H1 (cell line): ENCODE results near the gene OR5K3. TPM values are rescaled to one million over a fixed set of nuclear protein-coding genes. Genes with fewer than 3 reads are reported as not detected.

Experiments used
- CTCF ChIA-PET: fragments of 300-600 bp; sonication (Branson Sonifier 250); formaldehyde crosslinking; loops from one replicate; lab custom pipeline; 2021; ENCODE audit not compliant: partially characterized antibody; lab: Charles Lee
- POLR2A ChIA-PET: fragments of 300-600 bp; sonication (Branson Sonifier 250); formaldehyde crosslinking; loops from one replicate; lab custom pipeline; 2021; ENCODE audit warnings: inconsistent platforms; ENCODE audit not compliant: partially characterized antibody; lab: Charles Lee
- DNase-seq, 2 experiments: peaks; one replicate each; pipeline versions ENCODE4 v3.0.0 to v3.0.0-alpha.2; 2010 to 2022; ENCODE audit warnings: low spot score in 2 of 2, low read depth in 1 of 2, mixed read lengths in 1 of 2
- FAIRE-seq: peaks from 2 replicates; lab custom pipeline; 2011; peaks lifted over from hg19 to GRCh38; lab: Jason Lieb, UNC
- H2AFZ ChIP-seq: 2 replicates; pipeline ENCODE4 v1.8.1; 2012; ENCODE audit warnings: low read length, inconsistent platforms
- H2AK5ac ChIP-seq: 2 replicates; pipeline ENCODE4 v1.6.1; 2013; ENCODE audit warnings: low read depth, low read length
- H2BK120ac ChIP-seq: replicated peaks from 2 replicates; pipeline ENCODE3; 2013; ENCODE audit warnings: low read depth, low read length, inconsistent platforms
- H2BK12ac ChIP-seq: 2 replicates; pipeline ENCODE4 v1.6.1; 2013; ENCODE audit warnings: low read depth, low read length
- H2BK15ac ChIP-seq: 2 replicates; pipeline ENCODE4 v1.6.1; 2013; ENCODE audit warnings: low read length
- H2BK20ac ChIP-seq: 2 replicates; pipeline ENCODE4 v1.6.1; 2013; ENCODE audit warnings: low read length
- H2BK5ac ChIP-seq: 2 replicates; pipeline ENCODE4 v1.6.1; 2013; ENCODE audit warnings: low read depth, low read length
- H3K14ac ChIP-seq: 2 replicates; pipeline ENCODE4 v1.6.1; 2013; ENCODE audit warnings: inconsistent platforms; ENCODE audit not compliant: insufficient read length
- H3K18ac ChIP-seq: 2 replicates; pipeline ENCODE4 v1.6.1; 2013; ENCODE audit warnings: low read length; ENCODE audit errors: extremely low read depth
- H3K23ac ChIP-seq: 2 replicates; pipeline ENCODE4 v1.6.1; 2013; ENCODE audit warnings: inconsistent platforms; ENCODE audit not compliant: insufficient read length
- H3K23me2 ChIP-seq: 2 replicates; pipeline ENCODE4 v1.6.1; 2013; ENCODE audit warnings: low read depth, low read length
- H3K27ac ChIP-seq: 2 replicates; pipeline ENCODE4 v1.6.1; 2011; ENCODE audit warnings: low read depth, low read length, inconsistent platforms
- H3K27me3 ChIP-seq, 4 experiments: replicated peaks in 1 of 4; 1 replicate in 1 of 4; 2 replicates in 3 of 4; pipeline versions ENCODE4 v1.6.1 to v1.8.1; 2011 to 2013; ENCODE audit warnings: low read length in 3 of 4, mild to moderate bottlenecking in 3 of 4, inconsistent platforms in 2 of 4, mixed read lengths in 2 of 4, moderate library complexity in 1 of 4; ENCODE audit not compliant: control insufficient read depth in 3 of 4, insufficient read depth in 3 of 4; ENCODE audit errors: extremely low read depth in 1 of 4
- H3K36me3 ChIP-seq, 4 experiments: 2 replicates each; pipeline versions ENCODE4 v1.6.1 to v1.8.1; 2011 to 2013; ENCODE audit warnings: mild to moderate bottlenecking in 4 of 4, low read length in 3 of 4, moderate library complexity in 2 of 4, control low read depth in 1 of 4, inconsistent platforms in 1 of 4; ENCODE audit not compliant: insufficient read depth in 4 of 4, control insufficient read depth in 2 of 4
- H3K4ac ChIP-seq: replicated peaks from 2 replicates; pipeline ENCODE3; 2013; ENCODE audit warnings: low read length, low read depth, mixed read lengths, inconsistent platforms; ENCODE audit not compliant: insufficient read length
- H3K4me1 ChIP-seq, 4 experiments: replicated peaks in 1 of 4; 1 replicate in 1 of 4; 2 replicates in 3 of 4; pipeline versions ENCODE4 v1.6.1 to v1.8.1; 2011 to 2013; ENCODE audit warnings: low read length in 3 of 4, inconsistent platforms in 2 of 4, mixed read lengths in 1 of 4; ENCODE audit not compliant: insufficient read depth in 4 of 4, control insufficient read depth in 3 of 4
- H3K4me2 ChIP-seq, 2 experiments: 2 replicates each; pipeline versions ENCODE4 v1.6.1 to v1.8.1; 2011 to 2013; ENCODE audit warnings: low read depth in 2 of 2, low read length in 2 of 2, control low read depth in 1 of 2, inconsistent platforms in 1 of 2, mild to moderate bottlenecking in 1 of 2; ENCODE audit not compliant: insufficient read depth in 1 of 2
- H3K4me3 ChIP-seq, 4 experiments: fragments of 200-600, 300-600 bp in 1 of 4; sonication (generic), shearing (Covaris generic), sonication (Bioruptor Twin) in 1 of 4; 2 replicates each; pipeline versions ENCODE4 v1.5.1 to v1.8.1; 2011 to 2016; ENCODE audit warnings: low read length in 4 of 4, low read depth in 3 of 4, control low read depth in 2 of 4, inconsistent platforms in 2 of 4, mild to moderate bottlenecking in 2 of 4, mixed read lengths in 1 of 4, moderate library complexity in 1 of 4; ENCODE audit not compliant: insufficient read depth in 2 of 4; ENCODE audit errors: extremely low read depth in 1 of 4
- H3K56ac ChIP-seq: replicated peaks from 2 replicates; pipeline ENCODE3; 2013; ENCODE audit warnings: low read depth, mild to moderate bottlenecking, mixed read lengths, low read length, inconsistent platforms; ENCODE audit not compliant: insufficient read length
- H3K79me1 ChIP-seq: 2 replicates; pipeline ENCODE4 v1.6.1; 2013; ENCODE audit warnings: low read depth, low read length, control low read depth
- H3K79me2 ChIP-seq, 2 experiments: 2 replicates each; pipeline versions ENCODE4 v1.6.1 to v1.8.1; 2012 to 2013; ENCODE audit warnings: low read length in 2 of 2, mild to moderate bottlenecking in 2 of 2, inconsistent platforms in 1 of 2; ENCODE audit not compliant: insufficient read depth in 2 of 2, control insufficient read depth in 1 of 2
- H3K9ac ChIP-seq, 4 experiments: replicated peaks in 1 of 4; 1 replicate in 1 of 4; 2 replicates in 3 of 4; pipeline versions ENCODE4 v1.6.1 to v1.8.1; 2011 to 2013; ENCODE audit warnings: low read depth in 3 of 4, low read length in 3 of 4, control low read depth in 2 of 4, mild to moderate bottlenecking in 2 of 4, moderate library complexity in 2 of 4, inconsistent platforms in 1 of 4; ENCODE audit errors: extremely low read depth in 1 of 4
- H3K9me3 ChIP-seq, 2 experiments: 2 replicates each; pipeline versions ENCODE4 v1.6.1 to v1.8.1; 2012 to 2013; ENCODE audit warnings: mild to moderate bottlenecking in 2 of 2, moderate library complexity in 2 of 2, control low read depth in 1 of 2, inconsistent platforms in 1 of 2, low read depth in 1 of 2, low read length in 1 of 2, mixed read lengths in 1 of 2; ENCODE audit not compliant: insufficient read depth in 2 of 2
- H4K20me1 ChIP-seq, 2 experiments: replicated peaks in 1 of 2; 2 replicates each; pipeline versions ENCODE3 to v1.8.1; 2011 to 2013; ENCODE audit warnings: inconsistent platforms in 2 of 2, low read length in 2 of 2, mild to moderate bottlenecking in 1 of 2; ENCODE audit not compliant: insufficient read depth in 2 of 2, control insufficient read depth in 1 of 2
- H4K5ac ChIP-seq: 2 replicates; pipeline ENCODE4 v1.6.1; 2013; ENCODE audit warnings: low read length, low read depth, mixed read lengths, inconsistent platforms; ENCODE audit not compliant: insufficient read length
- H4K8ac ChIP-seq: 2 replicates; pipeline ENCODE4 v1.8.0; 2013; ENCODE audit warnings: mild to moderate bottlenecking, moderate library complexity, low read length, inconsistent platforms; ENCODE audit not compliant: insufficient read depth; ENCODE audit errors: extremely low read depth
- H4K91ac ChIP-seq: replicated peaks from 2 replicates; pipeline ENCODE3; 2013; ENCODE audit warnings: low read length, mixed read lengths, inconsistent platforms; ENCODE audit not compliant: insufficient read length
- BRCA1 ChIP-seq: IDR thresholded peaks from 2 replicates; pipeline ENCODE4 v1.6.1; 2012; ENCODE audit warnings: low read depth, low read length, improper control_type of control experiment
- CREB1 ChIP-seq: IDR thresholded peaks from 2 replicates; pipeline ENCODE4 v1.6.1; 2012; ENCODE audit warnings: inconsistent platforms
- E2F6 ChIP-seq: IDR thresholded peaks from 2 replicates; pipeline ENCODE4 v1.6.1; 2012; ENCODE audit warnings: inconsistent platforms
- NANOG ChIP-seq: IDR thresholded peaks from 2 replicates; pipeline ENCODE4 v1.6.1; 2011; ENCODE audit warnings: low read length, low read depth, mild to moderate bottlenecking, inconsistent platforms; ENCODE audit not compliant: insufficient read depth, poor library complexity, severe bottlenecking
- NRF1 ChIP-seq: IDR thresholded peaks from 2 replicates; pipeline ENCODE4 v1.6.1; 2011; ENCODE audit warnings: mild to moderate bottlenecking, low read depth, low read length, improper control_type of control experiment
- PHF8 ChIP-seq: fragments of 200-600 bp; sonication (generic); conservative IDR thresholded peaks from 2 replicates; pipeline ENCODE4 v1.7.1; 2012; ENCODE audit warnings: low read depth, mild to moderate bottlenecking, inconsistent platforms, low read length, moderate library complexity
- POU5F1 ChIP-seq: IDR thresholded peaks from 2 replicates; pipeline ENCODE4 v1.6.1; 2011; ENCODE audit warnings: low read depth, mild to moderate bottlenecking, low read length, moderate library complexity
- SP1 ChIP-seq: IDR thresholded peaks from 2 replicates; pipeline ENCODE4 v1.6.1; 2011; ENCODE audit warnings: low read depth, low read length
- SUZ12 ChIP-seq: fragments of 200-600 bp; sonication (generic); IDR thresholded peaks from 2 replicates; pipeline ENCODE4 v1.6.1; 2012; ENCODE audit warnings: mild to moderate bottlenecking, inconsistent platforms, low read length, moderate library complexity, mixed read lengths
- TAF7 ChIP-seq: optimal IDR thresholded peaks from 2 replicates; pipeline ENCODE3; 2011; ENCODE audit warnings: low read depth, mild to moderate bottlenecking, inconsistent platforms, low read length, moderate library complexity, borderline replicate concordance
- YY1 ChIP-seq: IDR thresholded peaks from 2 replicates; pipeline ENCODE4 v1.6.1; 2011; ENCODE audit warnings: low read depth, mild to moderate bottlenecking, low read length
- WGBS, 2 experiments: shearing (Covaris generic) in 1 of 2; methylation state at CpG; one replicate each; pipeline versions ENCODE4 v1.1.6 to v1.1.7; 2013 to 2015; ENCODE audit warnings: low lambda C conversion rate in 2 of 2, mixed read lengths in 2 of 2, inconsistent platforms in 1 of 2, low coverage in 1 of 2, missing lambda C conversion rate in 1 of 2; ENCODE audit not compliant: insufficient replicate concordance in 2 of 2, insufficient coverage in 1 of 2, insufficient read length in 1 of 2; ENCODE audit errors: extremely low coverage in 1 of 2, missing lambda C conversion rate in 1 of 2; 5-methylcytosine and 5-hydroxymethylcytosine counted together
- polyA plus RNA-seq, 7 experiments: library from polyadenylated mRNA; depleted of rRNA in 3 of 7; stranded (reverse) in 5 of 7; unstranded in 2 of 7; fragments of >200 nt in 5 of 7; fragments of 200-250 nt in 2 of 7; gene quantifications; 1 replicate in 5 of 7; 2 replicates in 1 of 7; 4 replicates in 1 of 7; pipeline versions ENCODE4 v1.2.1 to v1.2.3, GENCODE V29; 2011 to 2013; ENCODE audit warnings: missing spikeins in 2 of 7, mixed read lengths in 2 of 7
- total RNA-seq: library from RNA; stranded (reverse); fragmentation: NEBNext Ultra II Directional; extraction: Animal tissue kit (Norgen Biotek cat#: 25700); gene quantifications from 2 replicates; pipeline ENCODE4 v1.2.1, GENCODE V29; 2021

Gene OR5K3
- total and polyA plus RNA-seq, 2 of the 8 experiments (the other 6 are each of a cell fraction or from before 2014, with no cell fraction given) = not detected

GRCh38 chr3:98367464-98368246 is 22.8 kb upstream of the OR5K3 start:
- no peaks in the 10 kb centered on the region for H3K27me3 ChIP-seq
- no peak for FAIRE-seq
- no peaks in the 10 kb centered on the region for H3K4me1 ChIP-seq
- H3K9me3 ChIP-seq = no peaks in the 10 kb centered on the region
- no peaks in the 10 kb centered on the region for H3K79me2 ChIP-seq
- H2BK5ac ChIP-seq = no peak overlapping the region
- ChIA-PET POLR2A (interaction anchor here (0.5 to 0.6 kb wide), 3 partner anchors 8 to 53 kb away, joined by 3 read pairs; no protein-coding TSS in a partner anchor), CTCF (interaction anchor here (0.6 to 1.5 kb wide), 5 partner anchors 23 to 410 kb away, joined by 3 to 4 read pairs (median 3); no protein-coding TSS in a partner anchor)
- H4K5ac ChIP-seq = no peak overlapping the region
- no peak overlapping the region for H3K18ac ChIP-seq
- no peak overlapping the region for H3K27ac ChIP-seq
- H3K4ac ChIP-seq = no peak overlapping the region
- no peak overlapping the region for H2BK120ac ChIP-seq
- H4K20me1 ChIP-seq = no peaks in the 10 kb centered on the region
- H2AFZ ChIP-seq = no peak overlapping the region
- no peaks in the 10 kb centered on the region for H3K79me1 ChIP-seq
- no peak overlapping the region for H2BK20ac ChIP-seq
- H4K8ac ChIP-seq = no peak overlapping the region
- no peak overlapping the region for H3K9ac ChIP-seq
- H3K4me2 ChIP-seq = no peak overlapping the region
- WGBS, 2 experiments = 98% methylated on average over 4 of the region's 4 CpGs; no CpG with 5 or more reads in 1 of the 2 experiments
- no peak overlapping the region for H3K4me3 ChIP-seq
- H2BK15ac ChIP-seq = no peak overlapping the region
- H3K56ac ChIP-seq = no peak overlapping the region
- no peak for DNase-seq
- H2AK5ac ChIP-seq = no peak overlapping the region
- no peak overlapping the region for H3K14ac ChIP-seq
- H3K36me3 ChIP-seq = no peaks in the 10 kb centered on the region
- no peak overlapping the region for H3K23ac ChIP-seq
- no peaks in the 10 kb centered on the region for H3K23me2 ChIP-seq
- H4K91ac ChIP-seq = no peak overlapping the region
- H2BK12ac ChIP-seq = no peak overlapping the region
- TF ChIP-seq POU5F1 (no peak), NANOG (no peak), TAF7 (no peak), SUZ12 (no peak), SP1 (no peak), CREB1 (no peak), E2F6 (no peak), BRCA1 (no peak), PHF8 (no peak), YY1 (no peak), NRF1 (no peak)
